Suppressor macrophage (primary cell): ENCODE data around the gene BAHD1.

ENCODE experiments used
- DNase-seq, 4 experiments: peaks; one replicate each; pipeline ENCODE4 v3.0.0-alpha.2; 2020 to 2022

Gene BAHD1

DNA sequence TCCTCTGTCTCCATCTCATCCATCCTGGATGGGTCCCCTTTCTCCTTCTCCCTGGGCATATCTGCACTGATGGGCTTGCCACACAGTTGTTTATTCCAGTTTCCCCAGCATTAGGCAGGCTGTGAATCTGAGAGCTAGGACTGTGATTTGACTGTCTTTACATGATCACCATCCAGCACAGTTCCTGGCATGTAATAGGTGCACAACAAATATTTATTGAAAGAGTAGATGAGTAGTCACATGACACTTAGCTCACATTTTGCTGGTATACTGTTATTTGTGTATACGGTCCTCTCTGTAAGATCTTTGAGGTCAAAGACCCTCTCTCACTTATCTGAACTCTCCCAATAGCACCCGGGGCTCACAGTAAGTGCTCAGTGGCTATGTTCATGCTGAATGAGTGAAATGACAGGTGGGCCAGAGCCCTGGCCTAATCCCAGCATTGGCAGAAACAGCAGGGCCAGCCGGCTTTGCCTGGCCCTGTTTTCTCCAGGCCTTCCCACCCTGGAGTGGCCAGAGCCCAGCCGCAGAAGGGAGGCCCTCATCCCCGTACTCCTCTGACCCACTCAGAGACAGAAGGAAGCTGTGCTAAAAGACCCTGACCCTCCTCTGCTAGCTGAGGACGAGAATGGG lies 16.2 kb upstream of the BAHD1 start:
- DNase-seq = no peak

DNA sequence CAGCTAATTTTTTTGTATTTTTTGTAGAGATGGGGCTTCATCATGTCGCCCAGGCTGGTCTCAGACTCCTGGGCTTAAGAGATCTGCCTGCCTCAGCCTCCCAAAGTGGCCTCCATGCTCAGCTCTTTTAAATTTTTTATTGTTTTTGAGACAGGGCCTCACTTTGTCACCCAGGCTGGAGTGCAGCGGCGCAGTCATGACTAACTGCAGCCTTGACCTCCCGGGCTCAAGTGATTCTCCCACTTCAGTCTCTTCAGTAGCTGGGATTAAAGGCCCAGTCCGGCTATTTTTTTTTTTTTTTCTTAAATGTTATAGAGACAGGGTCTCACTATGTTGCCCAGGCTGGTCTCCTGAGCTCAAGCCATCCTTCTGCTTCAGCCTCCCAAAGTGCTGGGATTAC lies 15.1 kb upstream of the BAHD1 start:
- DNase-seq = no peak

DNA sequence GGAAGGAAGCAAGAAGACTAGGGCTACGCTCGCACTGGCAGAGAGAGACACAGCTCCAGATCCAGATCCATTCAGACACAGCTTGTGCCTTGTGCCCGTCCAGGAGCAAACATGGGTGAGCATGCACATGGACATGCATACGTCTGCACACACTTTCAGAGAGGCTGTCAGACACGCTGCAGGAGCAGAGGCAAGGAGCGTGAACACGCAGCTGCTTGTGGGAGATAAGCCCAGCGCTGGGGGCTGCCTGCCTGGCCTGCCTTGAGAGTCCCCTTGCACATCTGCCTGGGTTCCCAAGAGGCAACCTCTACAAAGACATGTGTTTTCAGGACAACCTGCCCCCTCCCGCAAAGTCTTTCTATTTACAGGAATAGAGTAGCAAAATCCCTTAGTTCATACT lies 13.6 kb upstream of the BAHD1 start:
- no peak for DNase-seq

GRCh38 chr15:40428185-40428584 lies 12.6 kb upstream of the BAHD1 start:
- DNase-seq = no peak

- no peak for DNase-seq
Observed at GRCh38 chr15:40429068-40429710, 11.6 kb upstream of the BAHD1 start.

- DNase-seq = no peak
Observed at GRCh38 chr15:40430271-40430805, 10.4 kb upstream of the BAHD1 start.

GRCh38 chr15:40435023-40435709 lies 5.6 kb upstream of the BAHD1 start:
- no peak for DNase-seq

GRCh38 chr15:40435710-40436089 lies 5.1 kb upstream of the BAHD1 start:
- DNase-seq = no peak

- DNase-seq = no peak
Observed at GRCh38 chr15:40436116-40436891, 4.4 kb upstream of the BAHD1 start.

DNA sequence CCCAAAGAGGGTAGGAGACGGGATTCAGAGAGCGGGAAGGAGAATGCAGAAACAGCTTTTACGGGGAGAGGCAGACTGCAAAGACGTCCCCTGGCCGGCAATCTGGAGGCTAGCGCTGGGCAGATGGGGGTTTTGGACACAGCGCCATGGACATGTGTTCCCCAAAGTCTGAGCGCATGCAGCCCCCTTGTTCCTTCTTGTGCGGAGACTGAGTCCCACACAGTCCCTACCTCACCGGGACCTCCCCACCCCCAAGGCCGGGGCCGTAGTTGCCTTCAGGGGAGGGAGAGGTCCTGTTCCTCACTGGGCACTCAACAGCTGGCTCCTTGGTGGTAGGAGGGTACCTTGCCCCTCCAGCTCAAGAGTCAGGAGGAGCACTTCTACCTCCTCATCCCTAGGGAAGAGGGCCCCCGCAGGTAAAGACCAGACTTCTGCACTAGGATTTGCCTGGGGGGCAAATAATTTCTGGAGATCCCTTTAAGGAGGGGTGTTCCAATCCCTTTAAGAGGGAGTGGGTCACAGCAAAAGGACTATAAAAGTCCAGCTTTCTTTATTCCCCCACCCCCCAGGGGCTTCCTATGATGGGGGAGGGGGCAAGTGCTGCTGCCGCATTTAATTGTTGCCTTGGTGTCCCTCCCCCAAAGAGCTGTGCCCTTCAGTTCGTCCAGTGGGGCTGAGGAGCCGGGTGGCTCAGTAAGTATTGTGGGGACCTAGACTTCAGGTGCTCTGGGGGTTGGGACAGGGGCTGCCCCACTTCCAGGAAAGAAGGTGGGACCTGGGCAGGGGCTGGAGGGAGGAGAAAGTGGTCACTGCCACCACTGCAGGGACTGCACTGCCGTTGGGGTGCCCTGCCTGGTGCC lies 3.6 kb upstream of the BAHD1 start:
- peak in 1 of 4 experiments; percentile 23 for DNase-seq

DNA sequence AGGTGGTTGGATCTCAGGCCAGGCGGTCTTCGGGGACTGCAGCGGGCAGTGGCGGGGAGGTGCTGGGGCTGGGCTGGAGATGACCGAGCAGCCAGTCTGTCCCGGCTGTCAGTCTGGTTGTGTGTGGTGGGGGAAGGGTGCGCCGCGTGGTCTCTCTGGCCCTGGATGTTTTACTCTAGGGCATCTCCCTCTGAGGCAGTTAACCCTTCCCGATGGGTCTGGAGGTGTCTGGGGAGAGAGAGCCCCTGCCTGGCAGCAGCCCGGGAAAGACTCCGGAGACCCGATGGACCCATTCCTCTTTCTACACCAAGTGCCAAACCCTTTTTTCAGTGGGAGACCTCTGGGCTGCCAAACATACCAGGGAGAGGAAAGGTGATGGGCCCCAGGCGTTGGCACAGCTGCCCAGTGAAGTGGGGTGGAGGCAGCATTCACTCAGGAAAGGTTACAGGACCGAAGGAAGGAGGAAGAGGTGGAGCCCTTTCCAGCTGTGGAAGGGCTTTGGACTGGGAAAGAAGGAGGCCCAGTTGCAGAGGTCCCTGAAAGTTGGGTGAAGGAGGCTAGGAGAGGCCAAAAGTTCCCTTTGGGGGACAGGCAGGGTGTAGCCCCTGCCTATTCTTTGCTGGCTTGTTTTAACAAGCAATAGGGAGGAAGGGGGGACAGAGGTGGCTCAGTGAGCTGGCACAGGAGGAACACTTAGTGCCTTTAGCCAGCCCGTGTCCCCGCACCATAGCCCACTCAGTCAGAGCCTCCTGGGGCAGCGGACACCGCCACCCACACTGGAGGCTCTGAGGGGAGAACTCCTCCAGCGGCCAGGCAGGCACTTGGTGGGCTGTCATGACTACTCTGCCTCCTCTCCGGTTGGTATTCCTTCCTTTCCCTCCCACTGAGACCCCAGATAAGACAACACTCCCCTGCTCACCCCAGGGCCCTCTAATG lies 2.7 kb upstream of the BAHD1 start:
- DNase-seq = no peak

DNA sequence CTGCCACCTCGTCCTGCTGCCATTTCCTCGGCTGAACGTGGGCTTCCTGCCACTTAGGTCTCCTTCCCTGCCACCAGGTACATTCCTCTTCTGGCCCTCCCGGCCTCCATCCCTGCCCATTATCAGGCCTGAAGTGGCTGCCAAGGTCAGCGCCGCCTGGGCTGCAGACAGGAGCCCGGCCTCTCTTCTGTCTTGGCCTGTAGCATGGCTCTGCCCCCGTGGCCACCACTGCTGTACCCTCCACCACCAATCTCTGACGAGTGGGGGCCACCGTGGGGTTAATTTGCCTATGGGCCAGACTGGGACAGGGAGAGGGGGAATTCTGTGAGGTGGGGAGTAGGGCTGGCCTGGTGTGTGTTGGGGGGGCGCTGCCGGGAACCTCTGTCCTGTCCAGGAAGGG lies 2.0 kb upstream of the BAHD1 start:
- no peak for DNase-seq

- peak in 1 of 4 experiments; percentile 25 for DNase-seq
Observed at GRCh38 chr15:40439461-40439959, 1.2 kb upstream of the BAHD1 start.

GRCh38 chr15:40439960-40440742 lies 602 bp upstream of the BAHD1 start:
- DNase-seq = peak; percentile 54 to 79 (median 72)

DNA sequence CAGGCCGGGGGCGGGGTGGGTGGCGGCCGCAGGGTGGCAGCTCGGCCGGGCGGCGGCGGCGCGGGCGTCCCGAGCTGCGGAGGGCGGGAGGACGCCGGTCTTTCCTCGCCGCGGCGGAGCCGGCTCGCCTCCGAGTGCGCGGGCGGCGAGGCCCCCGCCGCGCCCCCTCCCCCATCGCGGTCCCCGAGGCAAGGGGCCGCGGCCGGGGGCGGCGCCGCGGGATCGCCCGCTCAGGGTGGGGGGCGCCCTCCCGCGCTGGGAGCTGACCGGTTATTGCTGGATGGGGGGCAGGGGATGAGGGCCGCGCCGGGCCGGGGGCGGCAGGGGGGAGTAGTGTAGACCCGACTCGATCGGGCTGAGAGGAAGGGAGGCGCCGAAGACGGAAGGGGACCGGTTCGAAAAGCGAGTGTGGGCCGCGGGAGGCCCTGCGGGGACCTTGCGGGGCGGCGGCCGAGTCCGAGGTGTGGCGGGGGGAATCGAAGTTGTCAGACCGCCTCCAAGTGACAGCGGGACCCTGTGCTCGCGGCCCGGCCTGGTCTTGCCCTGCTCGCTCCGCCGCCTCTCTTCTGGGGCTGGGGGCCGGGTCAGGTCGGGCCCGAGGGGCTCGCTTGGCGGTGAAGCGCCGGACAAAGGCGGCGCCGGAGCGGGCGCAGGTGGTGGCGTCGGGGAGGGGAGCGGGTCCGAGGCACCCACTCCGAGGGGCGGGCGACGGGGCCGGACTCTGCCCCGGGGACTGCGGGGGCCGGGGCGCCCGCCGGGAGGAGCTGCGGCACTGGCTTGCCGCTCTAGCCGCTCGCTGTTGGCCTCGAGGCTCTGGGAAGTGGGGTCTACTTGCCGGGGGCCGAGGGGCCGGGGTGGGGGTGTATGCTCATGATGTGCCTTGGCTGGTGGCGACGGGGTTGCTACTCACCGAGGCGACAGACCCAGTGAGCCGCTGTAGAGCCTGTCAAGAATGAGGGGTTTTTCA lies 1.1 kb downstream of the BAHD1 start:
- DNase-seq = peak in 2 of 4 experiments; percentile 26 to 63

DNA sequence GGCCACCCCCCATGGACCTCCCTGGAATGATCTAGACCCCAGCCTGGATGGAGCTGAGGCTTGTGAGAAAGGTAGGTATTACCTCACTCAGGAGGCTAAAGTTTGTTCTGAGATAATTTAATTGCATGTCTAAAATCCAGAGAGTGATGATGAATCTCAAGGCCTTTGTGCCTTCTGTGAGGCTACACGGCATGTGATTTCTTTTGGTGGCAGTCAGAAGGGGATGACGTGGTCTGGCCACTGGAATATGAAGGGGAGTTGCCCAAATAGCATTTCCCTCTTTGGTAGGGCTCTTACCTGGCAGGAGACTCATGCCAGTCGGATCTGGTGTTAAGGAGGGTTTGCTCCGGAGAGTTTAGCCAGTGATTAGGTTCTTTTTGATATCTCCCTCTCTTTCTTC lies 2.5 kb downstream of the BAHD1 start:
- DNase-seq = peak in 1 of 4 experiments; percentile 25

GRCh38 chr15:40443846-40444245 lies 3.1 kb downstream of the BAHD1 start:
- DNase-seq = peak in 1 of 4 experiments; percentile 28

DNA sequence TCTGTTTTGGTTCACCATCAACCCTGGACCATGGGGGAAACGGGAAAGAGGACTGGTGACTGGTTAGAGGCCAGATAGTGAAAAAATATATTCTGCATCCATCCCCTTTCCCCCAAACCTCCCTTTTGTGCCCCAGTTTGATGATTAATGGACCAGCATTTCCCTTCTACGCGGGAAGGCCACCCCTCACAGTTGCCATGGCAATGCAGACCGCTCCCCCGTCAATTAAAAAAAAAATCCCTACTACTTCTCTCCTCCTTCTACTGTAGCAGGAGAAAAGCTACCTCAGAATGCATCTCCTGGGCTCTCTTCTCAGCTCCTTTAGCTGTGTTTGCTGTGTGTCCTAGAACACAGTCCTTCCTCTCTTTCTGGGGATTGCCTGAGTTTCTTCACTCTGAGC lies 4.0 kb downstream of the BAHD1 start:
- DNase-seq = no peak
